T-helper 2 cell treated with Interferon-gamma antibody and Interleukin-4, amounts not matched to agents 5 μg/mL and 100 μg/mL, for 36 hours (primary cell): ENCODE results near the gene COL20A1.

Experiments
- DNase-seq: peaks from one replicate; pipeline ENCODE4 v3.0.0; 2021; ENCODE audit warnings: low spot score
- H3K27ac Mint-ChIP-seq: one replicate; pipeline ENCODE4 v1.8.0; 2021; ENCODE audit warnings: mild to moderate bottlenecking, mixed read lengths
- H3K27me3 Mint-ChIP-seq: one replicate; pipeline ENCODE4 v1.8.0; 2021; ENCODE audit warnings: low read depth, mixed read lengths
- H3K36me3 Mint-ChIP-seq: one replicate; pipeline ENCODE4 v1.8.0; 2021; ENCODE audit warnings: low read depth, mixed read lengths
- H3K4me1 Mint-ChIP-seq: one replicate; pipeline ENCODE4 v1.8.0; 2021; ENCODE audit warnings: low read depth, mixed read lengths
- H3K4me3 Mint-ChIP-seq: one replicate; pipeline ENCODE4 v1.8.0; 2022; ENCODE audit warnings: mild to moderate bottlenecking, moderate library complexity, mixed read lengths
- H3K9me3 Mint-ChIP-seq: one replicate; pipeline ENCODE4 v1.8.0; 2021; ENCODE audit warnings: mixed read lengths

The COL20A1 gene

DNA sequence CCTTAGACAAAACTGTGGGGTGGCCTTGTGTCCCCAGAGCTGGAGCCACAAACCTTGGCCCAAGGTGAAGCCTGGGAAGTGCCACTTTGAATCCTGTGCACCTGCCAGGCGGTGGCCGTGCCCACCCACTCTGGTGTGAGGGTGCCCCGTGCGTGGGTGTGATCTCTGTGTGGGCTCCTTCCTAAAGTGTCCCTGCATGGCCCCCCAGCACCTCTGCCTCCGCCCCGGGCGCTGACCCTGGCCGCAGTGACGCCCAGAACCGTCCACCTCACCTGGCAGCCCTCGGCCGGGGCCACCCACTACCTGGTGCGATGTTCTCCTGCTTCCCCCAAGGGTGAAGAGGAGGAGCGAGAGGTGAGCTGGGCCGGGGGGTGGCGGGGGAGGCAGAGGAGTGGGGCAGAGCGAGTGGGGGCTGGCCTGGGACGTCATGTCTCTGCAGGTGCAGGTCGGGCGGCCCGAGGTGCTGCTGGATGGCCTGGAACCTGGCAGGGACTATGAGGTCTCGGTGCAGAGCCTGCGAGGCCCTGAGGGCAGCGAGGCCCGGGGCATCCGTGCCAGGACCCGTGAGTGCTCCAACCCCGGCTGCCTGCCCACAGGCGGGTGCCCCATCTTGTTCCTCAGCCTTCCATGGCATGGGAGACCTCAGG lies 18.3 kb downstream of the COL20A1 start:
- no peaks in the 10 kb centered on the region for H3K9me3 Mint-ChIP-seq
- no peak overlapping the region for H3K4me3 Mint-ChIP-seq
- no peaks in the 10 kb centered on the region for H3K27me3 Mint-ChIP-seq
- DNase-seq, result no peak
- H3K4me1 Mint-ChIP-seq, result no peaks in the 10 kb centered on the region
- H3K36me3 Mint-ChIP-seq, result no peaks in the 10 kb centered on the region
- no peak overlapping the region for H3K27ac Mint-ChIP-seq

DNA sequence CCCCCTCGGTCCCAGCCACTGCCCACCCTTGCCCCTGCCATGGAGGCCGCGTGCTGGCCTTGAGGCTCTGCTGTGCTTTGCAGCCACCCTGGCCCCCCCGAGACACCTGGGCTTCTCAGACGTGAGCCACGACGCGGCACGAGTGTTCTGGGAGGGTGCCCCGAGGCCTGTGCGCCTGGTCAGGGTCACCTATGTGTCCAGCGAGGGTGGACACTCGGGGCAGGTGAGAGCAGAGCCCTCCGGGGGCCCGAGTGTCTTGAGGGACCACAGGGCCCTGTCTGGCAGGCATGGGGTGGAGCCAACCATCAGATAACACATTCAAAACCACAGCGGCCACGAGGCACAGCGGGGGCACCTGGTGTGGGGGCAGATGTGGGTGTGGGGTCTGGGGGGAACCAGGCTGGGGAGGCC lies 18.9 kb downstream of the COL20A1 start:
- DNase-seq, result no peak
- no peak overlapping the region for H3K4me3 Mint-ChIP-seq
- no peaks in the 10 kb centered on the region for H3K4me1 Mint-ChIP-seq
- H3K27me3 Mint-ChIP-seq, result no peaks in the 10 kb centered on the region
- H3K9me3 Mint-ChIP-seq, result no peaks in the 10 kb centered on the region
- no peaks in the 10 kb centered on the region for H3K36me3 Mint-ChIP-seq
- H3K27ac Mint-ChIP-seq, result no peak overlapping the region

DNA sequence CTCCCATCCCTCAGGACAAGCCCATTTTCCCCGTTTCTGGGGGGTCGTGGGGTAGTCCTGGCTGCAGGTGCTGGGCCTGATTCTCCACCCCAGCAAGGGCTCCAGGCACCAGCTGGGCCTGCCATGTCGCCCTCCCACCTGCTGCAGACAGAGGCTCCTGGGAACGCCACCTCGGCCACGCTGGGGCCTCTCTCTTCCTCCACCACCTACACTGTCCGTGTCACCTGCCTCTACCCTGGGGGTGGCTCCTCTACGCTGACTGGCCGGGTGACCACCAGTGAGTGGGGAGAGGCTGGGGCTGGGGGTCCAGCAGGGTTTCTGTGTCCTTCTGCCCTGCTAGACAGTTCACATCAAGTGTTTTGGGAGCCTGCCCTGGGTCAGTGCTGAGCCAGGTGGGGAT lies 19.3 kb downstream of the COL20A1 start:
- no peaks in the 10 kb centered on the region for H3K27me3 Mint-ChIP-seq
- no peaks in the 10 kb centered on the region for H3K36me3 Mint-ChIP-seq
- no peak overlapping the region for H3K4me3 Mint-ChIP-seq
- no peaks in the 10 kb centered on the region for H3K4me1 Mint-ChIP-seq
- DNase-seq, result no peak
- H3K9me3 Mint-ChIP-seq, result no peaks in the 10 kb centered on the region
- no peak overlapping the region for H3K27ac Mint-ChIP-seq

DNA sequence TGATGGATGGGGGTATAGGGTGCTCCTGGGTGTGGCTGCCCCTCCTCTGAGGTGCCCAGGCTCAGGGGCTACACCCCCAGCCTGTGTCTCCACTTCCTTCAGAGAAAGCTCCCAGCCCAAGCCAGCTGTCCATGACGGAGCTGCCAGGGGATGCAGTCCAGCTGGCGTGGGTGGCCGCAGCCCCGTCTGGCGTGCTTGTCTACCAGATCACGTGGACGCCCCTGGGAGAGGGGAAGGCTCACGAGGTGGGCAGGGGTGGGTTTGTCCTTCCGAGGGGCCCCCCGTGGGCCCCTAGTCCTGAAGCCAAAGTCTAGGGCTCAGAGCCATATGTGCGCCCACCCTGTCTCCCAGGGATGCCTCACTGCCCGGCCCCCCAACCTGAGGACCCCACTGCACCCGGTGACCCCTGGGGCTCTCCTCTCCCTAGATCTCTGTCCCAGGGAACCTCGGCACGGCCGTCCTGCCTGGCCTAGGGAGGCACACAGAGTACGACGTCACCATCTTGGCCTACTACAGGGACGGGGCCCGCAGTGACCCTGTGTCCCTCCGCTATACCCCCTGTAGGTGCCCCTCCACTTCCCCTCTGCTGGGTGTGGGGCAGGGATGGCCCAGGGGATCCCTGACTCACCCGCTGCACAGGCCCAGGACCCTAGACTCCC lies 19.8 kb downstream of the COL20A1 start:
- Mint-ChIP-seq H3K4me1 (no peaks in the 10 kb centered on the region), H3K4me3 (no peak overlapping the region), H3K36me3 (no peaks in the 10 kb centered on the region), H3K27ac (no peak overlapping the region), H3K9me3 (no peaks in the 10 kb centered on the region), H3K27me3 (no peaks in the 10 kb centered on the region)
- no peak for DNase-seq

DNA sequence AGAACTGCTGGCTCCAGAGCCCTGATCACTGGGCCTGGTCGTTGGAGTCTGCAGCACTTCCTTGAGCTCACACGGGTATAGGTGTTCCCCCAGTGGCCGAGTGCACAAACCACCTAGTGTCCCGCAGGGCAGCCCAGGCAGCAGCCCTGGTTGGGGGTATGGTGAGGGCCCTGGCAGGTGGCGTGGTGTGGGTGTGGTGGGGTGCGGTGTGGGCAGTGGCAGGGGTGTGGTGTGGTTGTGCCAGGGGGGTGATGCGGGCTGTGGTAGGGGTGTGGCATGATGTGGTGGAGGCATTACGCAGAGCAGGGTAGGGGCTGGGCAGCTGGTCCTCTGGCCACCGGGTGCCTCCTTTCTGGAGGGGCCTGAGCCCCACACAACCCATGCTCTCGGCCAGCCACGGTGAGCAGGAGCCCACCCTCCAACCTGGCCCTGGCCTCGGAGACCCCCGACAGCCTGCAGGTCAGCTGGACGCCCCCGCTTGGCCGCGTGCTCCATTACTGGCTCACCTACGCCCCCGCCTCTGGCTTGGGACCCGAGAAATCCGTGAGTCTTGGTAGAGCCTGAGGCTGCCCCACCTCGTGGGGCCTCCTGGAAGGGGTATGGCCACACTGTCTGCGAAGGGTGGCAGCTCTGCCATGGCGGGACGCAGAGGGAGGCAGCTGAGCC lies 20.5 kb downstream of the COL20A1 start:
- Mint-ChIP-seq H3K36me3 (no peaks in the 10 kb centered on the region), H3K4me3 (no peak overlapping the region), H3K9me3 (no peaks in the 10 kb centered on the region), H3K27ac (no peak overlapping the region), H3K27me3 (no peaks in the 10 kb centered on the region), H3K4me1 (no peaks in the 10 kb centered on the region)
- no peak for DNase-seq

DNA sequence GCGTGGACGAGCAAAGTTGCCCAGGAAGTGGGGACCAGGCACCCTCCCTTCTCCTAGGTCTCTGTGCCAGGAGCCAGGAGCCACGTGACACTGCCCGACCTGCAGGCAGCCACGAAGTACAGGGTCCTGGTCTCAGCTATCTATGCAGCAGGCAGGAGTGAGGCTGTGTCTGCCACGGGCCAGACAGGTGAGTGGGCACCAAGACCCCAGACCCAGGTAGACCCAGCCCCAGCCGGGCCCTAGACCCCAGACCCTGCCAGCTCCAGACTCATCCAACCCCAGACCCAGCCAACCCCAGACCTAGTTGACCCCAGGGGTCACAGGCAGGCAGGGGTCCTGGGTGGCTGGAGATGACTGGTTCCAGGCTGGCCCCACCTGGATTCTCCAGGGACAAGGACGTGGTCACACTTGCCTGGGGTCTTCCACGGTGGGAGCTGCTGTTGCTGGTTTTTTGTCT lies 21.1 kb downstream of the COL20A1 start:
- no peaks in the 10 kb centered on the region for H3K4me1 Mint-ChIP-seq
- no peaks in the 10 kb centered on the region for H3K36me3 Mint-ChIP-seq
- H3K27me3 Mint-ChIP-seq, result no peaks in the 10 kb centered on the region
- no peaks in the 10 kb centered on the region for H3K9me3 Mint-ChIP-seq
- H3K4me3 Mint-ChIP-seq, result no peak overlapping the region
- no peak overlapping the region for H3K27ac Mint-ChIP-seq
- no peak for DNase-seq

DNA sequence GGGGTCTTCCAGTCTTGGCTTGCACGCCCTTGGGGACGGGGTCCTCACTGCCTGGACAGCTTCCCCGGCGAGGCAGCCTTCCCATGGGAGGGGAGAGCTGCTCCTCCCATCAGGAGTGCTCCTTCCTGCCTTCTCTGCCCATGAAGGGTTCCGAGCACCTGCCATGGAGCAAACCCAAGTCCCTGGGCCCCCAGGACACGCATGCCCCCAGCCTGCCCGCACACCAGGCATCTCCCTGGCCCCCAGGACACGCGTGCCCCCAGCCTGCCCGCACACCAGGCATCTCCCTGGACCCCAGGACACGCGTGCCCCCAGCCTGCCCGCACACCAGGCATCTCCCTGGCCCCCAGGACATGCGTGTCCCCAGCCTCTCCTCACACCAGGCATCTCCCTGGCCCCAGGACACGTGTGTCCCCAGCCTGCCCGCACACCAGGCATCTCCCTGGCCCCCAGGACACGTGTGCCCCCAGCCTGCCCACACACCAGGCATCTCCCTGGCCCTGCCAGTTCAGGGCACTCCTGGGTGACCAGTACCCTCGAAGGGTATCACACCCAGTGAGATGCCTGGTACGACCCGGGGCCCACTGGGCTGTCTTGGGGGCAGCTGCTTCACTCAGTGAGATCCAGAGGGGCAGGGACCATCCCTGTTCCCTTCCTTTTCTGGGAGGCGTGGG lies 21.7 kb downstream of the COL20A1 start:
- no peaks in the 10 kb centered on the region for H3K36me3 Mint-ChIP-seq
- H3K4me3 Mint-ChIP-seq, result no peak overlapping the region
- no peaks in the 10 kb centered on the region for H3K27me3 Mint-ChIP-seq
- H3K4me1 Mint-ChIP-seq, result no peaks in the 10 kb centered on the region
- H3K9me3 Mint-ChIP-seq, result no peaks in the 10 kb centered on the region
- no peak for DNase-seq
- H3K27ac Mint-ChIP-seq, result no peak overlapping the region

DNA sequence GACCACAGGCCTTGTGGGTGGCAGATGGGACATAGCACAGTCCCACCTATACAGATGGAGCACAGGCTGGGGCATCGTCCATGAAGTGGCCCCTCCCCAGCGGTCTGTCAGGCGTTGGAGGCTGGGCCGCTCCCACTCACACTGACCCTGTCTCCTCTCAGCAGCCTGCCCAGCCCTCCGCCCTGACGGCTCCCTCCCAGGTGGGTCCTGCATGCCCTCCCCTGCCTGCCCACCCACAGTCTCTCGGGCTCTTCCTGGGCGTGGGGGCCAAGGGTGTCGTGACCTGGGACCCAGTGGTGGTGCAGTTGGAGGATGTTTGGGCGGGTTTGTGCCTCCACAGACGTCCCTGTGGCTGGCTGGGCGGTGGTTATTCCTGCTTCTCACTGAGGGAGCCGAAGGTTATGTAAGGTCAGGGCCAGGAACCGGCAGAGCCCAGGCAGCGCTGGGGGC lies 22.3 kb downstream of the COL20A1 start:
- Mint-ChIP-seq H3K4me1 (no peaks in the 10 kb centered on the region), H3K27ac (no peak overlapping the region), H3K4me3 (no peak overlapping the region), H3K9me3 (no peaks in the 10 kb centered on the region), H3K36me3 (no peaks in the 10 kb centered on the region), H3K27me3 (no peaks in the 10 kb centered on the region)
- DNase-seq, result no peak

DNA sequence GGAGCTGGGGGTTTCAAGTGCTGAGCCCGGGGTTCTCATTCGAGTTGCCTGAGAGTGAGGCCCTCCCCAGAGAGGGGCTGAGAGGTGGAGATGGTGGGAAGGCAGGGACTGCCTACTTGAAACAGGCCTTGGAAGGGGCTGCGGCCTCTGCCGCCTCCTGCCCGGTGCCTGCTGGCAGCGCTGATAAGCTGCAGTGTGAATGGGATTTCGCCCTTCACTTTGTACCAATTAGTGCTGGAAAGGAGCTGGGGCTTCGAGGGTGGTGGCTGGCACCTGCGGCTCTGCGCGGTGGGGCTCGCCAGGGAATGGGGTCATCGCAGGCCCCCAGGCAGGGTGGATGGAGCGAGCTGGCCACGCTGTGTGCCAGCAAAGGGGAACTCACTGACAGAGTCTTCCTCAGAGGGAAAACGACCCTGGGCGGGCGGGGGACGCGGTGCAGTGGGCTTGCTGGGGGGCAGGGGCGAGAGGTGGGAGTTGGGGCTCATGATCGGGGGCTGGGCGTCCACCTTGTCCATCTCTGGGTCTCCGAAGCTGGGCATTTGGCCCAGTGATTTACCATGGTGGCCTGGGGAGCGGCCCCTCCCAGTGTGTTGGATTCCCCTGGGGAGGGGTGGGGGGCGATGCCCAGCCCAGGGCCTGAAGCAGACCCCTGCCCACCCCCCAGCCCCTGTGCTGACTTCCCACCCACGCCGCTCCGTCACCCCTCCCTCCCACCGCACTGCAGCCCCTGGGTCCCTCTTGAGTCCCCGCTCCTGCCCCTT lies 22.9 kb downstream of the COL20A1 start:
- no peak for DNase-seq
- Mint-ChIP-seq H3K36me3 (no peaks in the 10 kb centered on the region), H3K4me1 (no peaks in the 10 kb centered on the region), H3K27me3 (no peaks in the 10 kb centered on the region), H3K9me3 (no peaks in the 10 kb centered on the region), H3K4me3 (no peak overlapping the region), H3K27ac (no peak overlapping the region)

DNA sequence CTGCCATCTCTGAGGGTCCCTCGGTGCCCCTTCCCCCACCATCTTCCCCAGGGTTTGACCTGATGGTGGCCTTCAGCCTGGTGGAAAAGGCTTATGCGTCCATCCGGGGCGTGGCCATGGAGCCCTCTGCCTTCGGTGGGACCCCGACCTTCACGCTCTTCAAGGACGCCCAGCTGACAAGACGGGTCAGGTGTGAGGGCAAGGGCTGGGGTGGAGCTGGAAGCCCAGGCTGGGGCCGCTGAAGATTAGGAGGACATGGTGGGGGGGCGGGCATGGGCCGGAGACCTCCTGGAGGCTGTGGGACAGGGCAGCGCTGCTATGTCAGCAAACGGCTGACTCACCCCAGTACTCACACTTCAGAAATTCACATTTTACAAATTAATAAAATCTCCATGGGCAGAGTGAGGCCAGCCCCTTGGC lies 23.5 kb downstream of the COL20A1 start:
- no peaks in the 10 kb centered on the region for H3K9me3 Mint-ChIP-seq
- no peaks in the 10 kb centered on the region for H3K4me1 Mint-ChIP-seq
- H3K27me3 Mint-ChIP-seq, result no peaks in the 10 kb centered on the region
- DNase-seq, result no peak
- no peak overlapping the region for H3K4me3 Mint-ChIP-seq
- no peak overlapping the region for H3K27ac Mint-ChIP-seq
- no peaks in the 10 kb centered on the region for H3K36me3 Mint-ChIP-seq

DNA sequence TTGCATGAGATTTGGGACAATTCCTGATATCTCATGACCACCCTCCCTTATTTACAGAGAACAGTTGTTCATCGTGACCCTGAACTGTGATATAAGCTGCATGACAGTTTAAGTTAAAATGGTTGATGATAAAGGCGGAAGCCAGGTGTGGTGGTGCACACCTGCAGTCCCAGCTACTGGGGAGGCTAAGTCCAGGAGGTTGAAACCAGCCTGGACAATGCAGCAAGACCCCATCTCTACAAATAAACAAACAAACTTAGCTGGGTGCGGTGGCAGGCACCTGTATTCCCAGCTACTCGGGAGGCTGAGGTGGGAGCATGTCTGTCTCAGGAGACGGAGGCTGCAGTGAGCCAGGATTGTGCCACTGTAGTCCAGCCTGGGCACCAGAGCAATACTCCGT lies 24.1 kb downstream of the COL20A1 start:
- DNase-seq, result no peak
- Mint-ChIP-seq H3K4me3 (no peak overlapping the region), H3K36me3 (no peaks in the 10 kb centered on the region), H3K27ac (no peak overlapping the region), H3K27me3 (no peaks in the 10 kb centered on the region), H3K4me1 (no peaks in the 10 kb centered on the region), H3K9me3 (no peaks in the 10 kb centered on the region)

DNA sequence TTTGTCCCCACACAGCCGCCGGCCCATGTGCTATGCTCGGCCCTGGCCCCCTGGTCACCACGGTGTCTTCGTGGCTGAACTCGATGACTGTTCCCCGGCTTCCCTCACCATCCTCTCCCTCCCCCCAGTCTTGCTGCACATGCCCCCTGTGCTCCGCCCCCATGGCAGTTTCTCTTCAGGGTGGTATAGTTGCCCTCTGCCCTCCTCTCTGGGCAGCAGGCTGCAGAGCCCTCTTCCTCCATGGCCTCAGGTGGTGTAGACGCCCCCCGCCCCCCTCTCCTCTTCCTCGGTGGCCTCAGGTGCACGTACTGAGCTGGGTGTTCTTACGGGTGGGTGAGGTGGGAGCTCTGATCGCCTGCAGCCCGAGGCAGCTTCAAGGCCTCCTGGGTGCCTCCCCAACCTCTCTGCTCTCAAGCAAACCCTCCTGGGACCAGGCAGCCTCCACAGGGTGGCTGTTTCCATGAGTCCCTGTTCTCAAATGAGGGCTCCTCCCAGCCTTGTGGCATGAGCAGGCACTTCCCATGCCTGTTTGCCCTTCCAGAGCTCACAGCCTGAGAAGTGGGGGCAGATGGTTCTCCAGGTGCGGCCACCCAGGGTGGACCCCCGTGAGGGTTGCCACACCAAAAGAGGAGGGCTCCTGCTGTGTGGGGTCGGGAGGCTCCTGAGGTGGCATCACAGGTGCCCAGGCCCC lies 24.8 kb downstream of the COL20A1 start:
- Mint-ChIP-seq H3K4me1 (no peaks in the 10 kb centered on the region), H3K27me3 (no peaks in the 10 kb centered on the region), H3K4me3 (no peak overlapping the region), H3K27ac (no peak overlapping the region), H3K36me3 (no peaks in the 10 kb centered on the region), H3K9me3 (no peaks in the 10 kb centered on the region)
- no peak for DNase-seq
